ENCODE measurements around the gene DUSP6. TPM values are rescaled to one million over a fixed set of nuclear protein-coding genes. Genes with fewer than 3 reads are reported as not detected.

Gene DUSP6
- total and polyA plus RNA-seq, 2 of the 13 experiments (the other 11 are each of a cell fraction or from before 2014, with no cell fraction given) = 40.9 to 161 TPM

- DNase-seq (ENCODE audit: low spot score) (peak; percentile 51), ATAC-seq (no peak), FAIRE-seq (no peak)
- 96% methylated on average over 3 of the region's 3 CpGs for whole genome bisulfite sequencing (ENCODE audit: low lambda C conversion rate)
- H3K27ac ChIP-seq (ENCODE audit: extremely low read length, insufficient read depth, low read length) = peak overlapping the region; percentile 35
- no peak overlapping the region for H3K9ac ChIP-seq (ENCODE audit: insufficient read depth, low read depth, low read length)
- H3K4me1 ChIP-seq (ENCODE audit: insufficient read depth, low read length) = peaks cover 87% of the 10 kb centered on the region
- BruUV-seq (replicated peaks) = no TSS peak
- ChIA-PET CTCF (ENCODE audit: low intra/inter-chr PET ratio, low total read pairs) (no interaction called here), POLR2A (interaction anchor here (1.0 to 17.8 kb wide), 2 partner anchors 10 to 31 kb away, joined by 3 to 430 read pairs; partner anchors contain the start of gene DUSP6)
- H3K9me3 ChIP-seq (ENCODE audit: low read length) = no peaks in the 10 kb centered on the region
- no peak overlapping the region for H2AFZ ChIP-seq (ENCODE audit: low read length)
- no peaks in the 10 kb centered on the region for H3K36me3 ChIP-seq (replicated peaks in 1 of 2; ENCODE audit: control insufficient read depth in 1 of 2, insufficient read depth in 2 of 2, low read length in 2 of 2)
- no peak overlapping the region for H3K4me3 ChIP-seq (replicated peaks in 1 of 3; ENCODE audit: insufficient read depth in 1 of 3, low read depth in 2 of 3, low read length in 3 of 3)
- no peaks in the 10 kb centered on the region for H3K27me3 ChIP-seq (ENCODE audit: control insufficient read depth in 1 of 2, insufficient read depth in 2 of 2, low read length in 2 of 2)
- no peaks in the 10 kb centered on the region for H4K20me1 ChIP-seq (ENCODE audit: insufficient read depth, low read length)
- no peaks in the 10 kb centered on the region for H3K79me2 ChIP-seq (ENCODE audit: insufficient read depth, low read length)
- in situ Hi-C loops (cut with HindIII; ENCODE audit: extremely low pct_ligation_motif_present, low pct_unique_long_range_greater_than_20kb) = no loop called here
- intact Hi-C loops (cut with micrococcal nuclease; ENCODE audit: unreplicated experiment) = no loop called here
- peak overlapping the region; percentile 33 for H3K4me2 ChIP-seq (ENCODE audit: low read depth, low read length)
- TF ChIP-seq ETV5 (CRISPR knock-in tag; IDR thresholded peaks at IDR 0.05; ENCODE audit: borderline replicate concordance) (peak; percentile 53; the same call in 1 of the 2 replicates), ZNF260 (CRISPR knock-in tag; IDR thresholded peaks at IDR 0.05; ENCODE audit: borderline replicate concordance, low read depth) (no peak), ZFP62 (CRISPR knock-in tag; IDR thresholded peaks at IDR 0.05) (no peak), CERS6 (CRISPR knock-in tag; IDR thresholded peaks at IDR 0.05) (no peak), CCDC6 (CRISPR knock-in tag; IDR thresholded peaks at IDR 0.05) (no peak), PHF21A (CRISPR knock-in tag; IDR thresholded peaks at IDR 0.05) (0 out of 2 replicates have a peak, but pooled peaks have one; percentile 23), GTF2F1 (IDR thresholded peaks at IDR 0.05; ENCODE audit: low read length) (no peak), ZNF234 (CRISPR knock-in tag; conservative IDR thresholded peaks at IDR 0.05) (no peak), ZNF264 (CRISPR knock-in tag; IDR thresholded peaks at IDR 0.05) (no peak), ESRRA (CRISPR knock-in tag; IDR thresholded peaks at IDR 0.05; ENCODE audit: low read depth) (no peak), MIXL1 (CRISPR knock-in tag; IDR thresholded peaks at IDR 0.05) (0 out of 2 replicates have a peak, but pooled peaks have one; percentile 51), ZNF17 (CRISPR knock-in tag; IDR thresholded peaks at IDR 0.05) (no peak), KLF6 (CRISPR knock-in tag; IDR thresholded peaks at IDR 0.05) (no peak), SALL1 (CRISPR knock-in tag; IDR thresholded peaks at IDR 0.05) (0 out of 2 replicates have a peak, but pooled peaks have one; percentile 21), KDM1A (CRISPR knock-in tag; IDR thresholded peaks at IDR 0.05) (no peak), HNRNPLL (IDR thresholded peaks at IDR 0.05; ENCODE audit: low read depth, low read length, poor library complexity, severe bottlenecking) (no peak), ZNF746 (CRISPR knock-in tag; IDR thresholded peaks at IDR 0.05) (no peak), AGO2 (optimal IDR thresholded peaks at IDR 0.05; ENCODE audit: low read depth, low read length) (no peak), ZBTB2 (CRISPR knock-in tag; IDR thresholded peaks at IDR 0.05; ENCODE audit: low read depth) (no peak), YEATS4 (CRISPR knock-in tag; IDR thresholded peaks at IDR 0.05; ENCODE audit: borderline replicate concordance) (no peak), ZNF784 (CRISPR knock-in tag; IDR thresholded peaks at IDR 0.05; ENCODE audit: borderline replicate concordance) (no peak), ZNF564 (CRISPR knock-in tag; IDR thresholded peaks at IDR 0.05) (no peak), TBX2 (CRISPR knock-in tag; IDR thresholded peaks at IDR 0.05; ENCODE audit: borderline replicate concordance) (no peak), RXRB (CRISPR knock-in tag; IDR thresholded peaks at IDR 0.05; ENCODE audit: borderline replicate concordance) (peak; percentile 37; the same call in 1 of the 2 replicates), HNF4G (IDR thresholded peaks at IDR 0.05; ENCODE audit: borderline replicate concordance, low read depth, low read length) (peak; percentile 75), HNF4G (CRISPR knock-in tag; IDR thresholded peaks at IDR 0.05; ENCODE audit: borderline replicate concordance, low read depth) (no peak)
Observed at GRCh38 chr12:89386138-89386537, 33.8 kb upstream of the DUSP6 start.
